ENCODE measurements around the gene NTM. TPM values are rescaled to one million over a fixed set of nuclear protein-coding genes. Genes with fewer than 3 reads are reported as not detected.

NTM gene
- polyA plus RNA-seq, 1 experiment = 33.6 TPM

GRCh38 chr11:131470216-131470925, 100.0 kb downstream of the NTM start:
- CTCF ChIA-PET = interaction anchor here (0.8 to 0.9 kb wide), 2 partner anchors 11 to 205 kb away, joined by 3 read pairs; no protein-coding TSS in a partner anchor
- TF ChIP-seq, protein P1, sequence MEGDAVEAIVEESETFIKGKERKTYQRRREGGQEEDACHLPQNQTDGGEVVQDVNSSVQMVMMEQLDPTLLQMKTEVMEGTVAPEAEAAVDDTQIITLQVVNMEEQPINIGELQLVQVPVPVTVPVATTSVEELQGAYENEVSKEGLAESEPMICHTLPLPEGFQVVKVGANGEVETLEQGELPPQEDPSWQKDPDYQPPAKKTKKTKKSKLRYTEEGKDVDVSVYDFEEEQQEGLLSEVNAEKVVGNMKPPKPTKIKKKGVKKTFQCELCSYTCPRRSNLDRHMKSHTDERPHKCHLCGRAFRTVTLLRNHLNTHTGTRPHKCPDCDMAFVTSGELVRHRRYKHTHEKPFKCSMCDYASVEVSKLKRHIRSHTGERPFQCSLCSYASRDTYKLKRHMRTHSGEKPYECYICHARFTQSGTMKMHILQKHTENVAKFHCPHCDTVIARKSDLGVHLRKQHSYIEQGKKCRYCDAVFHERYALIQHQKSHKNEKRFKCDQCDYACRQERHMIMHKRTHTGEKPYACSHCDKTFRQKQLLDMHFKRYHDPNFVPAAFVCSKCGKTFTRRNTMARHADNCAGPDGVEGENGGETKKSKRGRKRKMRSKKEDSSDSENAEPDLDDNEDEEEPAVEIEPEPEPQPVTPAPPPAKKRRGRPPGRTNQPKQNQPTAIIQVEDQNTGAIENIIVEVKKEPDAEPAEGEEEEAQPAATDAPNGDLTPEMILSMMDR (IDR thresholded peaks at IDR 0.05; ENCODE audit: insufficient read depth, low read depth, low read length) = no peak
- no peaks in the 10 kb centered on the region for H3K27me3 ChIP-seq (ENCODE audit: control insufficient read depth, insufficient read depth, low read length)
- no peaks in the 10 kb centered on the region for H3K36me3 ChIP-seq (ENCODE audit: control insufficient read depth, insufficient read depth, low read length)
- no peak overlapping the region for H3K4me3 ChIP-seq (ENCODE audit: low read depth, low read length)
- POLR2A ChIA-PET = no interaction called here
- DNase-seq (ENCODE audit: low read depth) = no peak

- Histone ChIP-seq H3K27me3 (ENCODE audit: control insufficient read depth, insufficient read depth, low read length) (no peaks in the 10 kb centered on the region), H3K4me3 (ENCODE audit: low read depth, low read length) (no peak overlapping the region), H3K36me3 (ENCODE audit: control insufficient read depth, insufficient read depth, low read length) (no peaks in the 10 kb centered on the region)
- DNase-seq (ENCODE audit: low read depth) = no peak
- POLR2A ChIA-PET = no interaction called here
- CTCF ChIA-PET = no interaction called here
- TF ChIP-seq, protein P1 (IDR thresholded peaks at IDR 0.05; ENCODE audit: insufficient read depth, low read depth, low read length) = no peak
Observed at GRCh38 chr11:131471976-131472375, 101.6 kb downstream of the NTM start.

DNA sequence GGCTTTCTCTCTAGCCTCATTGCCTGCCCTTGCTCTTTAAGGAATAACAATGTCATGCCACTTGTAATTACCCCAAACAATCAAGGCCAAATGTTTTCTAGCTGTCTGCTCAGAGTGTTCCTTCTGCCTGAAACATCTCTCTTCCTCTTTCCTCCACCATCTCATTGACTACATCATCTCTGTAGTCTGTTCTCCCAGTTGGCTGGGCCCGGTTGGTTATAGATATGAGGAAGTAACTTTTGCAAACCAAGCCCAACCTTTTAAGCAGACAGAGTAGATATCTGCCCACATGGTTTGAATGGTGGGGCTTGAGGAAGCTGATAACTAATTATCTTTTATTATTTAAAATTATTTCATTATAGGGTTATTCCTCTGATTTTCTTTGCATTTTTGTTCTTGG, 104.5 kb downstream of the NTM start:
- TF ChIP-seq, protein P1 (IDR thresholded peaks at IDR 0.05; ENCODE audit: insufficient read depth, low read depth, low read length) = no peak
- H3K27me3 ChIP-seq (ENCODE audit: control insufficient read depth, insufficient read depth, low read length) = no peaks in the 10 kb centered on the region
- DNase-seq (ENCODE audit: low read depth) = no peak
- ChIA-PET CTCF (interaction anchor here (1.0 kb wide), 1 partner anchor 12 kb away, joined by 4 read pairs; no protein-coding TSS in a partner anchor), POLR2A (no interaction called here)
- H3K36me3 ChIP-seq (ENCODE audit: control insufficient read depth, insufficient read depth, low read length) = no peaks in the 10 kb centered on the region
- no peak overlapping the region for H3K4me3 ChIP-seq (ENCODE audit: low read depth, low read length)

DNA sequence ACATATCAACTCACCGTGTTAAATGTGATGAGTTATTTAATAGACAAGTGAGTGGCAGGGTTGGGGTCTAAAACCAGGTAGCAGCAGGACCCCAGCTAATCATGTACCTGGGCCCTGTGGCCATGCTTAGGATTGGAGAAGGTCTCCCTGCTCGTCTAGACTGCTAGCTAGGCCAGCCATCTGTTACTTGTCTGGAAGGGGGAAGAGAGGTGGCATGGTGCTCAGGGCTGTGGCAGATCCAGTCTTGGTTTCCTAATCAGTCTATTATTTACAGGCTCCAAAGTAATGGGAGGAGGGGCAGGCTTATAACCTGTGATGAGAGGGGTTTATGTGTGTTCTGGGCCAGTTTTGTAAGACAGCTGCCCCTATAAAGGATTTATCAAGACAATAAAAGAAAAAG, 105.9 kb downstream of the NTM start:
- H3K27me3 ChIP-seq (ENCODE audit: control insufficient read depth, insufficient read depth, low read length) = no peaks in the 10 kb centered on the region
- ChIA-PET CTCF (interaction anchor here (0.8 kb wide), 1 partner anchor 14 kb away, joined by 3 read pairs; no protein-coding TSS in a partner anchor), POLR2A (no interaction called here)

DNA sequence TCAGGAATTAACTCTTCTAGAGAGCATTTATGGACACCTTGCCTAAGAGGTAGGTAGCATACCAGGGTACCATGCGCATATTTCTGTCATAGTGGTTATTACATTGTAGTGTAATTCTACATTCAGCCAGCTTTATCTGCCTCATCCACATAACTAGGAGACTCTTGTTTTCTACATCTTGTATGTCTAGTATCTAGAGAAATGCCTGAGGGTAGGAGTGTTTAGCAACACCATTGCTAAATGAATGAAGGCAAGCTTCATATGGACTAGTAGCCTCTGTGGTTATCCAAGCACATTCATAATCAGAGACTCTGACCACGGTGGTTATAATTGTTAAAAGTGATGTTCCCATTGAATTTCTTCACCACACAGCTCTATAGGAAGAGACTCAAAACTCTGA, 107.9 kb downstream of the NTM start:
- POLR2A ChIA-PET = no interaction called here
- Histone ChIP-seq H3K4me3 (ENCODE audit: low read depth, low read length) (no peak overlapping the region), H3K36me3 (ENCODE audit: control insufficient read depth, insufficient read depth, low read length) (no peaks in the 10 kb centered on the region), H3K27me3 (ENCODE audit: control insufficient read depth, insufficient read depth, low read length) (no peaks in the 10 kb centered on the region)
- TF ChIP-seq, protein P1 (IDR thresholded peaks at IDR 0.05; ENCODE audit: insufficient read depth, low read depth, low read length) = no peak
- DNase-seq (ENCODE audit: low read depth) = no peak
- CTCF ChIA-PET = no interaction called here

More for the DNA sequence above, 105.9 kb downstream of the NTM start:
- no peak for DNase-seq (ENCODE audit: low read depth)
- H3K36me3 ChIP-seq (ENCODE audit: control insufficient read depth, insufficient read depth, low read length) = no peaks in the 10 kb centered on the region
- TF ChIP-seq, protein P1 (IDR thresholded peaks at IDR 0.05; ENCODE audit: insufficient read depth, low read depth, low read length) = no peak
- H3K4me3 ChIP-seq (ENCODE audit: low read depth, low read length) = no peak overlapping the region

Measured in BJ (cell line).